Calu3 (cell line): ENCODE measurements around the gene COL19A1. TPM values are rescaled to one million over a fixed set of nuclear protein-coding genes. Genes with fewer than 3 reads are reported as not detected.

ENCODE experiments used
- BruUV-seq: library from RNA; stranded (reverse); fragments of 400-500 nt; replicated peaks from 2 replicates; lab custom pipeline; 2021; lab: Mats Ljungman, UMichigan
- CTCF ChIA-PET: fragments of 300-600 bp; sonication (Branson Sonifier 250); formaldehyde crosslinking; loops from one replicate; lab custom pipeline; 2022; ENCODE audit warnings: antibody characterized with exemption; lab: Charles Lee
- DNase-seq: peaks from one replicate; pipeline ENCODE4 v3.0.0; 2022
- H3K27ac Mint-ChIP-seq: one replicate; pipeline ENCODE4 v1.8.0; 2022; ENCODE audit warnings: mixed read lengths; ENCODE audit not compliant: unreplicated experiment
- H3K27me3 Mint-ChIP-seq: one replicate; pipeline ENCODE4 v1.8.0; 2022; ENCODE audit warnings: mixed read lengths; ENCODE audit not compliant: unreplicated experiment
- H3K36me3 Mint-ChIP-seq: one replicate; pipeline ENCODE4 v1.8.0; 2022; ENCODE audit warnings: mild to moderate bottlenecking, moderate library complexity, mixed read lengths; ENCODE audit not compliant: insufficient read depth, unreplicated experiment
- H3K4me1 Mint-ChIP-seq: one replicate; pipeline ENCODE4 v1.8.0; 2022; ENCODE audit warnings: mild to moderate bottlenecking, low read depth, mixed read lengths; ENCODE audit not compliant: unreplicated experiment
- H3K4me3 Mint-ChIP-seq: one replicate; pipeline ENCODE4 v1.8.0; 2022; ENCODE audit warnings: mild to moderate bottlenecking, low read depth, moderate library complexity, mixed read lengths; ENCODE audit not compliant: unreplicated experiment
- H3K9me3 Mint-ChIP-seq: one replicate; pipeline ENCODE4 v1.8.0; 2022; ENCODE audit warnings: low read depth, mixed read lengths; ENCODE audit not compliant: unreplicated experiment
- intact Hi-C: fragments of 100-400 bp; cut with micrococcal nuclease; formaldehyde crosslinking; loops from one replicate; pipeline ENCODE4 v1.10.0; 2022; ENCODE audit not compliant: unreplicated experiment
- total RNA-seq: library from RNA; stranded (reverse); gene quantifications from 2 replicates; pipeline ENCODE4 v1.2.3, GENCODE V29; 2022
- TF ChIP-seq, protein P1 (sequence below): fragments of 200-600 bp; IDR thresholded peaks from one replicate; pipeline ENCODE4 v1.8.0; 2022; ENCODE audit warnings: antibody characterized with exemption; ENCODE audit not compliant: unreplicated experiment

Gene COL19A1
- total RNA-seq, 1 experiment from 2014 or later: not detected

DNA sequence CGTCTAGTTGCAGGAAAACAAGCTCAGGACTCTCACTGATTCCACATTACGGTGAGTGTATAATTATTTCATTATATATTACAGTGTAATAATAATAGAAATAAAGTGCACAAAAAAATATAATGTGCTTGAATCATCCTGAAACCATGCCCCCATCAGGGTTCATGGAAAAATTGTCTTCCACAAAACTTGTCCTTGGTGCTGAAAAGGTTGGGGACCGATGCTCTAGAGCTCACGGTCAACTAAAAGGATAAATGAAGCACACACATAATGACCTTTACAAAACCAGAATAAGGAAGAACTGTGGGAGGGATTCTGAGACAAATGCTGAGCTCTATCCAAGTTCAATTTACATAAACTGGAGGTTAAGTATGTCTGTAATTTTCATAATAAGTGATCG, 194.3 kb downstream of the COL19A1 start:
- Mint-ChIP-seq H3K36me3 (no peaks in the 10 kb centered on the region), H3K27ac (no peak overlapping the region), H3K4me1 (no peaks in the 10 kb centered on the region), H3K4me3 (no peak overlapping the region), H3K9me3 (no peaks in the 10 kb centered on the region), H3K27me3 (no peaks in the 10 kb centered on the region)
- DNase-seq: no peak
- BruUV-seq: no TSS peak
- intact Hi-C loops: no loop called here
- CTCF ChIA-PET: no interaction called here
- TF ChIP-seq, protein P1, sequence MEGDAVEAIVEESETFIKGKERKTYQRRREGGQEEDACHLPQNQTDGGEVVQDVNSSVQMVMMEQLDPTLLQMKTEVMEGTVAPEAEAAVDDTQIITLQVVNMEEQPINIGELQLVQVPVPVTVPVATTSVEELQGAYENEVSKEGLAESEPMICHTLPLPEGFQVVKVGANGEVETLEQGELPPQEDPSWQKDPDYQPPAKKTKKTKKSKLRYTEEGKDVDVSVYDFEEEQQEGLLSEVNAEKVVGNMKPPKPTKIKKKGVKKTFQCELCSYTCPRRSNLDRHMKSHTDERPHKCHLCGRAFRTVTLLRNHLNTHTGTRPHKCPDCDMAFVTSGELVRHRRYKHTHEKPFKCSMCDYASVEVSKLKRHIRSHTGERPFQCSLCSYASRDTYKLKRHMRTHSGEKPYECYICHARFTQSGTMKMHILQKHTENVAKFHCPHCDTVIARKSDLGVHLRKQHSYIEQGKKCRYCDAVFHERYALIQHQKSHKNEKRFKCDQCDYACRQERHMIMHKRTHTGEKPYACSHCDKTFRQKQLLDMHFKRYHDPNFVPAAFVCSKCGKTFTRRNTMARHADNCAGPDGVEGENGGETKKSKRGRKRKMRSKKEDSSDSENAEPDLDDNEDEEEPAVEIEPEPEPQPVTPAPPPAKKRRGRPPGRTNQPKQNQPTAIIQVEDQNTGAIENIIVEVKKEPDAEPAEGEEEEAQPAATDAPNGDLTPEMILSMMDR: no peak

DNA sequence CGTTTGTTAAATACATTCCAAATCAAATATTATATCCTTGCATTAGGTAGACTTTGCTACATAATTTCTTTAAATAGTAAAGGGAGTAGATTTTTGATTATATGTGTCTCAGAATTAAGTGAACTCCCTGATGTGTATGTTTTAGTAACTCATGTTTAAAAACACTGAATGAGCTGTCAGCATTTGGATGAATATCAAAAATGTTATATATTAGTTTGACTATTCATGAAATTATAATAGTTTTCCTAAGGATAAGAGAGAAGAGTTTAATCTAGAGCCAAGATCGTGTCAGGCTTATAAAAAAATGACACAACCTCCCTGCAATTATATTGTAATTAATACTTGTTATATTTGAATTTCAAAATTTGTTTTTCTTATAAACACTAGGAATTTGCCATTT, 195.2 kb downstream of the COL19A1 start:
- H3K4me3 Mint-ChIP-seq: no peak overlapping the region
- intact Hi-C loops: no loop called here
- H3K4me1 Mint-ChIP-seq: no peaks in the 10 kb centered on the region
- H3K27ac Mint-ChIP-seq: no peak overlapping the region
- H3K36me3 Mint-ChIP-seq: no peaks in the 10 kb centered on the region
- CTCF ChIA-PET: no interaction called here
- DNase-seq: no peak
- no peaks in the 10 kb centered on the region for H3K9me3 Mint-ChIP-seq
- BruUV-seq: no TSS peak
- TF ChIP-seq, protein P1: no peak
- no peaks in the 10 kb centered on the region for H3K27me3 Mint-ChIP-seq

DNA sequence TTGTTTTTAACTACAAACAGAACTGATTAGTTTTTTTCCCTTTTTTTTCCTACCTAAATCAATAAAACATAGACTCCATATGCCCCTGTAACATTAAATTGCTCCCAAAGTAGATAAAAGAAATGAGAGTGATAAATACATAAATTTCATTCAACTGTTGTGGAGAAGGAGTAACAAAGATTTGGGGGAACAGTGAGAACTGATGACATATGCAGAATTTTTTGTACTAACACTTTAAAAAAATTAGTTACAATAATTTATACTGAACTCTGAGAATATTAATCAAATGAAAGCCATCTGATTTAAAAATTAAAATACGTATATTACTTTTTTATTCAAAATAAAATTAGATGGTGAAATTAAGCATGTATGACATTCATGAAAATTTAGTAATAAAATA, 195.7 kb downstream of the COL19A1 start:
- intact Hi-C loops: no loop called here
- H3K4me1 Mint-ChIP-seq: no peaks in the 10 kb centered on the region
- TF ChIP-seq, protein P1: no peak
- no peaks in the 10 kb centered on the region for H3K9me3 Mint-ChIP-seq
- BruUV-seq: no TSS peak
- CTCF ChIA-PET: no interaction called here
- H3K27me3 Mint-ChIP-seq: no peaks in the 10 kb centered on the region
- H3K36me3 Mint-ChIP-seq: no peaks in the 10 kb centered on the region
- no peak overlapping the region for H3K27ac Mint-ChIP-seq
- no peak overlapping the region for H3K4me3 Mint-ChIP-seq
- no peak for DNase-seq

DNA sequence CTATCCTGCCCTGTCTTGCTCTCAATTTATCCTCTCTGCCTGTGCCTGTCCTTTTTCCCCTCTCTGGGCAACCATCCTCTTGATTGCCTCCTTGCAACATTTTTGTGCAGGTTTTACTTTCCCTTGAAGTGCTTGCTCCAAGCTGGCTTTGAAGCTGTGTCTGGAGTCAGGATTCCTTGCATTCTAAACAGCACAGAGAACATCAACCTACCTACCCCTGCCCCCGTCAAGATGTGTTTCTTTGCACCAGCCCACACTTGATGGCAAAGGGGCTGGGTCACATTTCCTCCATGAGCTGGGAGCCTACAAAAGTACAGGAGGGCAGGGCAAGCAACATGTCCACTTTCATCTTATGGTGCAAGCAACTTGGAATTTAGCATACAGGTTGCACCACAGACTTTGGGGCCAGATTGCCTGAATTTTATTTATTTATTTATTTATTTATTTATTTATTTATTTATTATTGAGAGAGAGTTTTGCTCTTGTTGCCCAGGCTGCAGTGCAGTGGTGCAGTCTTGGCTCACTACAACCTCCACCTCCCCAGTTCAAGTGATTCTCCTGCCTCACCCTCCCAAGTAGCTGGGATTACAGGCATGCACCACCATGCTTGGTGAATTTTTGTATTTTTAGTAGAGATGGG, 206.3 kb downstream of the COL19A1 start:
- Mint-ChIP-seq H3K36me3 (no peaks in the 10 kb centered on the region), H3K4me3 (no peak overlapping the region), H3K9me3 (no peaks in the 10 kb centered on the region), H3K4me1 (no peaks in the 10 kb centered on the region), H3K27ac (no peak overlapping the region), H3K27me3 (no peaks in the 10 kb centered on the region)
- no peak for DNase-seq
- TF ChIP-seq, protein P1: no peak
- intact Hi-C loops: no loop called here
- BruUV-seq: no TSS peak
- CTCF ChIA-PET: no interaction called here
